ENCODE measurements around the gene FBXO7.

DNA sequence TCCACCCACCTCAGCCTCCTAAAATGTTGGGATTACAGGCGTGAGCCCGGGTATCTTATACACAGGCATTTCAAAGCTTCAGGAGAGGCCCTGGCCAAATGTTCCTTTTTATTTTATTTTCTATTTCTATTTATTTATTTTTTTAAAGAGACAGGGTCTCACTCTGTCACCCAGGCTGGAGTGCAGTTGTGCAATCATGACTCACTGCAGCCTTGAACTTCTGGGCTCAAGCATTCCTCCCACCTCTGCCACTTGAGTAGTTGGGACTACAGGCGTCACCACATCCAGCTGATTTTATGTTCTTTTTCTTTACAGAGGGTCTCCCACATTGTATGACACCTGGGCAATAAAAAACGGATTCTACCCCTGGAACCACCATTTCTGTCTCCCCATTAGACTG lies 71.2 kb downstream of the FBXO7 start:
- TF ChIP-seq ZNF335 (tag by site-specific recombination; conservative IDR thresholded peaks at IDR 0.05) (no peak), FEZF1 (tag by site-specific recombination; IDR thresholded peaks at IDR 0.05) (no peak), ZEB2 (tag by site-specific recombination; IDR thresholded peaks at IDR 0.05) (no peak), TRIM28 (IDR thresholded peaks at IDR 0.05; ENCODE audit: borderline replicate concordance, low read length) (no peak)
- TF ChIP-seq, protein P1, sequence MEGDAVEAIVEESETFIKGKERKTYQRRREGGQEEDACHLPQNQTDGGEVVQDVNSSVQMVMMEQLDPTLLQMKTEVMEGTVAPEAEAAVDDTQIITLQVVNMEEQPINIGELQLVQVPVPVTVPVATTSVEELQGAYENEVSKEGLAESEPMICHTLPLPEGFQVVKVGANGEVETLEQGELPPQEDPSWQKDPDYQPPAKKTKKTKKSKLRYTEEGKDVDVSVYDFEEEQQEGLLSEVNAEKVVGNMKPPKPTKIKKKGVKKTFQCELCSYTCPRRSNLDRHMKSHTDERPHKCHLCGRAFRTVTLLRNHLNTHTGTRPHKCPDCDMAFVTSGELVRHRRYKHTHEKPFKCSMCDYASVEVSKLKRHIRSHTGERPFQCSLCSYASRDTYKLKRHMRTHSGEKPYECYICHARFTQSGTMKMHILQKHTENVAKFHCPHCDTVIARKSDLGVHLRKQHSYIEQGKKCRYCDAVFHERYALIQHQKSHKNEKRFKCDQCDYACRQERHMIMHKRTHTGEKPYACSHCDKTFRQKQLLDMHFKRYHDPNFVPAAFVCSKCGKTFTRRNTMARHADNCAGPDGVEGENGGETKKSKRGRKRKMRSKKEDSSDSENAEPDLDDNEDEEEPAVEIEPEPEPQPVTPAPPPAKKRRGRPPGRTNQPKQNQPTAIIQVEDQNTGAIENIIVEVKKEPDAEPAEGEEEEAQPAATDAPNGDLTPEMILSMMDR (tag by site-specific recombination; IDR thresholded peaks at IDR 0.05): no peak
- TF ChIP-seq, protein P2, sequence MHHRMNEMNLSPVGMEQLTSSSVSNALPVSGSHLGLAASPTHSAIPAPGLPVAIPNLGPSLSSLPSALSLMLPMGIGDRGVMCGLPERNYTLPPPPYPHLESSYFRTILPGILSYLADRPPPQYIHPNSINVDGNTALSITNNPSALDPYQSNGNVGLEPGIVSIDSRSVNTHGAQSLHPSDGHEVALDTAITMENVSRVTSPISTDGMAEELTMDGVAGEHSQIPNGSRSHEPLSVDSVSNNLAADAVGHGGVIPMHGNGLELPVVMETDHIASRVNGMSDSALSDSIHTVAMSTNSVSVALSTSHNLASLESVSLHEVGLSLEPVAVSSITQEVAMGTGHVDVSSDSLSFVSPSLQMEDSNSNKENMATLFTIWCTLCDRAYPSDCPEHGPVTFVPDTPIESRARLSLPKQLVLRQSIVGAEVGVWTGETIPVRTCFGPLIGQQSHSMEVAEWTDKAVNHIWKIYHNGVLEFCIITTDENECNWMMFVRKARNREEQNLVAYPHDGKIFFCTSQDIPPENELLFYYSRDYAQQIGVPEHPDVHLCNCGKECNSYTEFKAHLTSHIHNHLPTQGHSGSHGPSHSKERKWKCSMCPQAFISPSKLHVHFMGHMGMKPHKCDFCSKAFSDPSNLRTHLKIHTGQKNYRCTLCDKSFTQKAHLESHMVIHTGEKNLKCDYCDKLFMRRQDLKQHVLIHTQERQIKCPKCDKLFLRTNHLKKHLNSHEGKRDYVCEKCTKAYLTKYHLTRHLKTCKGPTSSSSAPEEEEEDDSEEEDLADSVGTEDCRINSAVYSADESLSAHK (tag by site-specific recombination; IDR thresholded peaks at IDR 0.05): no peak
